ENCODE data around the gene SP140L. TPM values are rescaled to one million over a fixed set of nuclear protein-coding genes. Genes with fewer than 3 reads are reported as not detected.
"Not testable (repeated sequence)": the region's sequence is repeated elsewhere in the genome, so short reads cannot be mapped to it uniquely, and the experiment has no call there.

The SP140L gene
- total RNA-seq, 4 donors from 2014 or later = 5.3 to 37.5 (median 18.3) TPM

DNA sequence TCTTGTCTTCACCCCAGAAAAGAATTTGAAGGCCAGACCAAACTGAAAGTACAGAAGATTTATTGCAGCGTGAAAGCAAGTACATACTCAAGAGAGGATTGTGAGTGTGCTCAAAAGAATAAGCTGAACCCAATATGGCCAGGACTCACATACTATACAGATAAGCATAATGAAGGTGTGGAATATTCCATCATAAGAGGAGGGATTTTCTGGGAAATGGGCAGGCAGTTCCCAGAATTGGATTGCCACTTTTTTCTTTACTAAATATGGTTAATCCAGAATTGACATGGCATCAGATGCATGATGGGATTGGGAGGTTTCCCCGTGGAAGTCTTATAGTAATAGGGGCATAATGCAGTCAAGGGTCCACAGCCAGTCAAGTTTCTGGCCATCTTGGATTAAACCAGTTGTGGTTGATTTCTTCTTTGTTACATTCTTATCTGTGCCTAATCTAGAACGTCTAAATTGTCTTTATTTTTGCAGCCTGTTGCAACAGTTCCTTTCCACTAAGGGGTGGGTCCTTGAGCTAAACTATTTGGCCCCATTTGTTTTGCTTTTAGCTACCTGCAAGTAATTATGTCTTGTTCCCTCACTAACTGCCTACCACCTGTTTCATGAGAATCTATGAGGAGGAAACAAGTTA is 9.0 kb downstream of the SP140L start:
- ATAC-seq (ENCODE audit: low FRiP score) = no peak
- TF ChIP-seq, protein P1, sequence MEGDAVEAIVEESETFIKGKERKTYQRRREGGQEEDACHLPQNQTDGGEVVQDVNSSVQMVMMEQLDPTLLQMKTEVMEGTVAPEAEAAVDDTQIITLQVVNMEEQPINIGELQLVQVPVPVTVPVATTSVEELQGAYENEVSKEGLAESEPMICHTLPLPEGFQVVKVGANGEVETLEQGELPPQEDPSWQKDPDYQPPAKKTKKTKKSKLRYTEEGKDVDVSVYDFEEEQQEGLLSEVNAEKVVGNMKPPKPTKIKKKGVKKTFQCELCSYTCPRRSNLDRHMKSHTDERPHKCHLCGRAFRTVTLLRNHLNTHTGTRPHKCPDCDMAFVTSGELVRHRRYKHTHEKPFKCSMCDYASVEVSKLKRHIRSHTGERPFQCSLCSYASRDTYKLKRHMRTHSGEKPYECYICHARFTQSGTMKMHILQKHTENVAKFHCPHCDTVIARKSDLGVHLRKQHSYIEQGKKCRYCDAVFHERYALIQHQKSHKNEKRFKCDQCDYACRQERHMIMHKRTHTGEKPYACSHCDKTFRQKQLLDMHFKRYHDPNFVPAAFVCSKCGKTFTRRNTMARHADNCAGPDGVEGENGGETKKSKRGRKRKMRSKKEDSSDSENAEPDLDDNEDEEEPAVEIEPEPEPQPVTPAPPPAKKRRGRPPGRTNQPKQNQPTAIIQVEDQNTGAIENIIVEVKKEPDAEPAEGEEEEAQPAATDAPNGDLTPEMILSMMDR (IDR thresholded peaks at IDR 0.05) = no peak
- DNase-seq (ENCODE audit: low spot score) = no peak

DNA sequence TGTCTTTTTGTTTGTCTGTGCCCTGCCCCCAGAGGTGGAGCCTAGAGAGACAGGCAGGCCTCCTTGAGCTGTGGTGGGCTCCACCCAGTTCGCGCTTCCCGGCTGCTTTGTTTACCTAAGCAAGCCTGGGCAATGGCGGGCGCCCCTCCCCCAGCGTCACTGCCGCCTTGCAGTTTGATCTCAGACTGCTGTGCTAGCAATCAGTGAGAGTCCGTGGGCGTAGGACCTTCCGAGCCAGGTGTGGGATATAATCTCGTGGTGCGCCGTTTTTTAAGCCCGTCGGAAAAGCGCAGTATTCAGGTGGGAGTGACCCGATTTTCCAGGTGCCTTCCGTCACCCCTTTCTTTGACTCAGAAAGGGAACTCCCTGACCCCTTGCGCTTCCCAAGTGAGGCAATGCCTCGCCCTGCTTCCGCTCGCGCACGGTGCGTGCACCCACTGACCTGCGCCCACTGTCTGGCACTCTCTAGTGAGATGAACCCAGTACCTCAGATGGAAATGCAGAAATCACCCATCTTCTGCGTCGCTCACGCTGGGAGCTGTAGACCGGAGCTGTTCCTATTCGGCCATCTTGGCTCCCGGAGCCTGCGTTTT is 15.0 kb downstream of the SP140L start:
- not testable (repeated sequence) for ATAC-seq (ENCODE audit: low FRiP score); DNase-seq (ENCODE audit: low spot score)

DNA sequence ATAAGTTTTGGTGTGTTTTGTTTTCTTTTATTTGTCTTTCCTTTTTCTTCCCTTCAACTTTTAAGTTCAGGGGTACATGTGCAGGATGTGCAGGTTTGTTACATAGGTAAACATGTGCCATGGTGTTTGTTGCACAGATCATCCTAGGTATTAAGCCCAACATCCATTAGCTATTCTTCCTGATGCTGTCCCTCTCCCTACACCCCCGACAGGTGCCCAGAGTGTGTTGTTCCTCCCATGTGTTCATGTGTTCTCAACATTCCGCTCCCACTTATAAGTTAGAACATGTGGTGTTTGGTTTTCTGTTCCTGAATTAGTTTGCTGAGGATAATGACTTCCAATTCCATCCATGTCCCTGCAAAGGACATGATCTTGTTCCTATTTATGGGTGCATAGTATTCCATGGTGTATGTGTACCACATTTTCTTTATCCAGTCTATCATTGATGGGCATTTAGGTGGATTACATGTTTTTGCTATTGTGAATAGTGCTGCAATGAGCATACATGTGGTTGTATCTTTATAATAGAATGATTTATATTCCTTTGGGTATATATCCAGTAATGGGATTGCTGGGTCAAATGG is 16.1 kb downstream of the SP140L start:
- ATAC-seq (ENCODE audit: low FRiP score); DNase-seq (ENCODE audit: low spot score): not testable (repeated sequence)

DNA sequence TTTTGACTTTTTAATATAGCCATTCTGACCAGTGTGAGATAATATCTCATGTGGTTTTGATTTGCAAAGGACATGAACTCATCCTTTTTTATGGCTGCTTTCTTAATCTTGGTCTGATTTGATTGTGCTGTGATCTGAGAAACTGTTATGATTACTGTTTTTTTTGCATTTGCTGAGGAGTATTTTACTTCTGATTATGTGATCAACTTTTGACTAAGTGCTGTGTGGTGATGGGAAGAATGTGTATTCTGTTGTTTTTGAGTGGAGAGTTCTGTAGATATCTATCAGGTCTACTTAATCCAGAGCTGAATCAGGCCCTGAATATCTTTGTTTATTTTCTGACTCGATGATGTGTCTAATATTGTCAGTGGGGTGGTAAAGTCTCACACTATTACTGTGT is 16.8 kb downstream of the SP140L start:
- TF ChIP-seq, protein P1 (IDR thresholded peaks at IDR 0.05) = no peak
- no peak for ATAC-seq (ENCODE audit: low FRiP score)

DNA sequence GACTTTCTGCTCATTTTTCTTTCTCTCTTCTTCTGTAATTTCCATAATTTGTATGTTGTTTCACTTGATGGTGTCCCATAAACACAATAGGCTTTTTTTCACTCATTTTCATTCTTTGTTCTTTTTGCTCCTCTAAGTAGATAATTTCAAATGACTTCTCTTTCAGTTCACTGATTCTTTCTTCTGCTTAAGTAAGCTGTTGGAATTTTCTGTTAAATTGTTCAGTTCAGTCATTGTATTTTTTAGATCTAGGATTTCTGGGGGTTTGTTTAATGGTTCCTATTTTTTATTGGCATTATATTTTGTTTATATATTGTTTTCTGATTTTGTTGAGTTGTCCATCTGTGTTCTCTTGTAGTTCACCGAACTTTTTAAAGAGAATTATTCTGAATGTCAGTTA is 19.5 kb downstream of the SP140L start:
- ATAC-seq (ENCODE audit: low FRiP score) (no peak), DNase-seq (ENCODE audit: low spot score) (no peak)

More for the DNA sequence above, 16.8 kb downstream of the SP140L start:
- DNase-seq (ENCODE audit: low spot score) = no peak

DNA sequence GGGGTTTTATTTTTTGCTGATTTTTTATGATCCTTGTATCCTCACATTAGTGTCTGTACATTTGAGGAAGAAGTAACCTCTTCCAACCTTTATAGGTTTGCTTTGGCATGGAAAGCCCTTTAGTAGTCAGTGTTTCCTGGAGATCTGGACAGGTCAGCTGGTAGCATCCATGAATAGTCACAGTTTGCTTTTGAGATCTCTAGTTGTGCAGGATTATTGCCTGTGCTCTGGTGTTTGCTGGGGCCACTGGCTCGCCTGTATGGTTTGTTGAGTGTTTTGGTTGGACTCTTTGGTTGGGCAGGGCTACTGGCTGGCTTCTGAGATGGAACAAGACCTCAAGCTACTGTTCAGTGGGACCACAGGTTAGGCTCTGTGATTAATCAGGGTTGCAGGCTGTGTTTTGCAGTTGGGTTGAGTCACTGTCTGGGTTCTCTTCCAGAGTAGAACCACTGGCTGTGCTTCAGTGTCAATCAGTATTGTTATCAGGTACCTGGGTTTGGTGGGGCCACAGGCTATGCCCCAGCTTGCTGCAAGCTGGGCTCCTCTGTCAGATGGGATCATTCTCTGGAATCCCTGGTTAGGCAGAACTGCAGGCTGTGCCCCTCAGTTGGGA is 20.0 kb downstream of the SP140L start:
- ATAC-seq (ENCODE audit: low FRiP score) (no peak), DNase-seq (ENCODE audit: low spot score) (no peak)
- TF ChIP-seq, protein P1 (IDR thresholded peaks at IDR 0.05) = no peak

More for the DNA sequence above, 19.5 kb downstream of the SP140L start:
- TF ChIP-seq, protein P1 (IDR thresholded peaks at IDR 0.05) = no peak

DNA sequence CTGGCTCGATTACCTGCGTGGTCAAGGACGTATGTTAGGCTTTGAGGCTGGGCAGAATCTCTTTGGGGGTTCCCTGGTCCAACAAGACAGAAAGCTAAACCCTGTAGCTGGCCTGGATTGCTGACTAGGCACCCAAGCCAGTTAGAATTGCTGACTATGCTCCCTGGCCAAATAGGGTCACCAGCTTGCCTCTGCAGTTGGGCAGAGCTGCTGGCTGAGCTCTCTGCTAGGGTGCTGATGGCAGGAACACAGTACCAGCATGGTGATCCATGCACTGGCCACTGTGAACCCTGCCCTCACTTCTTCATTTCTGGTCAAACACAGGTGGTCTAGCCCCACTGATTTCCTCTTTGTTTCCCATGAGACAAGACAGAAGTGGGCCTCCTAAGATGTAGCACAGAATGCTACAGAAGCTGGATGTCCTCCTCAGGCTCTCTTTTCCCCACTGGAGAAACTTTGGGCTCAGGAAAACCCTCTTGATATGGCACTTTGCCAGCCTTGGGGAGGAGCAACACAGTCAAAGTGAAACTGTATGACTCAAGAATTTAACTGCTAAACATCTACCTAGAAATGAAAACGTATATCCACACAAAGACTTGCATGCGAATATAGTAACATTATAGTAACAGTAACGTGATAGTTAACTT is 20.8 kb downstream of the SP140L start:
- no peak for ATAC-seq (ENCODE audit: low FRiP score)
- TF ChIP-seq, protein P1 (IDR thresholded peaks at IDR 0.05) = no peak
- no peak for DNase-seq (ENCODE audit: low spot score)

All from omental fat pad (tissue), 4 donors.